Upper lobe of left lung (tissue), 6 donors: ENCODE data around the gene CHST8. TPM values are rescaled to one million over a fixed set of nuclear protein-coding genes. Genes with fewer than 3 reads are reported as not detected.

ENCODE experiments used
- ATAC-seq, 2 donors: fragments of 200-7000 bp; cut with Tn5 transposase; one replicate each; pipeline ENCODE4 v1.9.1; 2022; ENCODE audit warnings: mild to moderate bottlenecking in 2 of 2, moderate library complexity in 2 of 2; ENCODE audit not compliant: low FRiP score in 2 of 2
- DNase-seq, 2 donors: peaks; one replicate each; pipeline ENCODE4 v3.0.0-alpha.2; 2019 to 2020
- H3K27ac ChIP-seq, 4 donors: fragments of 200-600 bp; sonication (generic); one replicate each; pipeline ENCODE4 v1.5.1; 2016 to 2019
- H3K27me3 ChIP-seq, 4 donors: fragments of 200-600 bp; sonication (generic); one replicate each; pipeline ENCODE4 v1.5.1; 2017 to 2019
- H3K36me3 ChIP-seq, 4 donors: fragments of 200-600 bp; sonication (generic); one replicate each; pipeline ENCODE4 v1.5.1; 2016 to 2019
- H3K4me1 ChIP-seq, 4 donors: fragments of 200-600 bp; sonication (generic); one replicate each; pipeline ENCODE4 v1.5.1; 2018 to 2019
- H3K4me3 ChIP-seq, 4 donors: fragments of 200-600 bp; sonication (generic); one replicate each; pipeline ENCODE4 v1.5.1; 2017 to 2019; ENCODE audit warnings: mild to moderate bottlenecking in 2 of 4, moderate library complexity in 1 of 4
- H3K9me3 ChIP-seq, 4 donors: fragments of 200-600 bp; sonication (generic); one replicate each; pipeline ENCODE4 v1.5.1; 2018 to 2019
- CTCF ChIP-seq, 6 experiments: fragments of 450-650 bp in 4 of 6; fragments of 200-600 bp in 2 of 6; sonication (generic) in 2 of 6; IDR thresholded peaks; one replicate each; pipeline ENCODE4 v1.5.1; 2016 to 2019; ENCODE audit warnings: antibody characterized with exemption in 6 of 6
- EP300 ChIP-seq, 4 donors: sonication (generic); formaldehyde crosslinking; IDR thresholded peaks; one replicate each; pipeline ENCODE4 v1.5.1; 2017; ENCODE audit warnings: antibody characterized with exemption in 4 of 4, control low read depth in 2 of 4
- POLR2A ChIP-seq, 4 donors: fragments of 450-650 bp; IDR thresholded peaks; one replicate each; pipeline ENCODE4 v1.5.1; 2016 to 2017; ENCODE audit warnings: antibody characterized with exemption in 4 of 4, mild to moderate bottlenecking in 2 of 4
- POLR2AphosphoS5 ChIP-seq, 2 donors: sonication (generic); formaldehyde crosslinking; IDR thresholded peaks; one replicate each; pipeline ENCODE4 v1.5.1; 2017; ENCODE audit warnings: antibody characterized with exemption in 2 of 2
- WGBS, 2 donors: methylation state at CpG; one replicate each; pipeline ENCODE4 v1.1.5; 2017 to 2018; 5-methylcytosine and 5-hydroxymethylcytosine counted together
- total RNA-seq, 6 donors: library from RNA; depleted of rRNA in 4 of 6; stranded (reverse); fragments of >200 nt in 4 of 6; gene quantifications; one replicate each; pipeline versions ENCODE4 v1.1.0 to v1.2.1, GENCODE V29; 2016 to 2021
- donor health status: DM: no; HTN: no; CAD: no; lungs with moderate emphysema.
- donor health status: DM: no; HTN: yes; CAD: no; lungs with severe emphysema.

CHST8 gene
- total RNA-seq, 6 donors from 2014 or later = 0.46 to 3.1 (median 0.72) TPM; not detected in 2

GRCh38 chr19:33781415-33781935, 159.7 kb downstream of the CHST8 start:
- Histone ChIP-seq H3K9me3 (no peaks in the 10 kb centered on the region), H3K27ac (no peak overlapping the region), H3K36me3 (no peaks in the 10 kb centered on the region), H3K27me3 (no peaks in the 10 kb centered on the region), H3K4me1 (peaks cover 3 to 15% (median 7%) of the 10 kb centered on the region in 4 donors), H3K4me3 (no peak overlapping the region)
- 79 to 81% methylated on average over 4 to 14 of the region's 15 CpGs for WGBS, 2 donors
- ATAC-seq (no peak), DNase-seq (no peak)
- TF ChIP-seq EP300 (IDR thresholded peaks at IDR 0.05) = no peak
- TF ChIP-seq CTCF (IDR thresholded peaks at IDR 0.05) = no peak
- no peak for TF ChIP-seq POLR2A (IDR thresholded peaks at IDR 0.05)
- no peak for TF ChIP-seq POLR2AphosphoS5 (IDR thresholded peaks at IDR 0.05)

- WGBS, 2 donors = 62% methylated on average over 4 to 5 of the region's 5 CpGs
- no peak overlapping the region for H3K4me3 ChIP-seq
- no peaks in the 10 kb centered on the region for H3K36me3 ChIP-seq
- no peaks in the 10 kb centered on the region for H3K27me3 ChIP-seq
- no peaks in the 10 kb centered on the region for H3K9me3 ChIP-seq
- DNase-seq = no peak
- TF ChIP-seq POLR2AphosphoS5 (IDR thresholded peaks at IDR 0.05) = no peak
- TF ChIP-seq CTCF (IDR thresholded peaks at IDR 0.05) = no peak
- no peak for TF ChIP-seq POLR2A (IDR thresholded peaks at IDR 0.05)
- TF ChIP-seq EP300 (IDR thresholded peaks at IDR 0.05) = no peak
- no peak for ATAC-seq
- H3K27ac ChIP-seq = no peak overlapping the region
- H3K4me1 ChIP-seq = peaks cover 3 to 15% (median 7%) of the 10 kb centered on the region in 4 donors
Measured at GRCh38 chr19:33781996-33782395, 160.2 kb downstream of the CHST8 start.

GRCh38 chr19:33784432-33784831, 162.7 kb downstream of the CHST8 start:
- H3K36me3 ChIP-seq = no peaks in the 10 kb centered on the region
- TF ChIP-seq EP300 (IDR thresholded peaks at IDR 0.05) = no peak
- no peak for TF ChIP-seq POLR2A (IDR thresholded peaks at IDR 0.05)
- no peak for TF ChIP-seq CTCF (IDR thresholded peaks at IDR 0.05)
- no peak for TF ChIP-seq POLR2AphosphoS5 (IDR thresholded peaks at IDR 0.05)
- H3K4me3 ChIP-seq = no peak overlapping the region
- H3K27me3 ChIP-seq = no peaks in the 10 kb centered on the region
- 71 to 77% methylated on average over 5 of the region's 5 CpGs for WGBS, 2 donors
- H3K27ac ChIP-seq = no peak overlapping the region
- H3K9me3 ChIP-seq = no peaks in the 10 kb centered on the region
- DNase-seq (no peak), ATAC-seq (no peak)
- peaks cover 0 to 5% (median 1%) of the 10 kb centered on the region in 4 donors for H3K4me1 ChIP-seq

GRCh38 chr19:33785795-33786194, 164.0 kb downstream of the CHST8 start:
- TF ChIP-seq POLR2AphosphoS5 (IDR thresholded peaks at IDR 0.05) = no peak
- no peak for TF ChIP-seq CTCF (IDR thresholded peaks at IDR 0.05)
- no peak for TF ChIP-seq EP300 (IDR thresholded peaks at IDR 0.05)
- TF ChIP-seq POLR2A (IDR thresholded peaks at IDR 0.05) = no peak
- 81 to 85% methylated on average over 6 of the region's 6 CpGs for WGBS, 2 donors
- no peaks in the 10 kb centered on the region for H3K27me3 ChIP-seq
- H3K36me3 ChIP-seq = no peaks in the 10 kb centered on the region
- H3K4me3 ChIP-seq = no peak overlapping the region
- no peak overlapping the region for H3K27ac ChIP-seq
- H3K9me3 ChIP-seq = no peaks in the 10 kb centered on the region
- no peaks in the 10 kb centered on the region for H3K4me1 ChIP-seq
- no peak for ATAC-seq
- DNase-seq = no peak

- ATAC-seq = no peak
Measured at GRCh38 chr19:33788676-33789075, 166.9 kb downstream of the CHST8 start.

More at GRCh38 chr19:33788676-33789075, 166.9 kb downstream of the CHST8 start:
- no peak for DNase-seq
- TF ChIP-seq CTCF (IDR thresholded peaks at IDR 0.05) = no peak
- no peak for TF ChIP-seq EP300 (IDR thresholded peaks at IDR 0.05)
- no peak for TF ChIP-seq POLR2AphosphoS5 (IDR thresholded peaks at IDR 0.05)
- TF ChIP-seq POLR2A (IDR thresholded peaks at IDR 0.05) = no peak
- no peaks in the 10 kb centered on the region for H3K4me1 ChIP-seq
- no peaks in the 10 kb centered on the region for H3K9me3 ChIP-seq
- H3K36me3 ChIP-seq = no peaks in the 10 kb centered on the region
- 49 to 58% methylated on average over 4 of the region's 4 CpGs for WGBS, 2 donors
- H3K27ac ChIP-seq = no peak overlapping the region
- H3K27me3 ChIP-seq = no peaks in the 10 kb centered on the region
- H3K4me3 ChIP-seq = no peak overlapping the region
